ENCODE results near the gene CAPN13. TPM values are rescaled to one million over a fixed set of nuclear protein-coding genes. Genes with fewer than 3 reads are reported as not detected.

Gene CAPN13
- total RNA-seq, 1 donor from 2014 or later: not detected

- Mint-ChIP-seq H3K27ac (ENCODE audit: unreplicated experiment) (no peak overlapping the region), H3K4me3 (ENCODE audit: unreplicated experiment) (no peak overlapping the region), H3K36me3 (ENCODE audit: low read depth, unreplicated experiment) (no peaks in the 10 kb centered on the region), H3K9me3 (ENCODE audit: unreplicated experiment) (no peaks in the 10 kb centered on the region), H3K4me1 (ENCODE audit: low read depth, unreplicated experiment) (no peaks in the 10 kb centered on the region), H3K27me3 (ENCODE audit: low read depth, unreplicated experiment) (peaks cover 31% of the 10 kb centered on the region)
- H2AFZ ChIP-seq (ENCODE audit: low read depth, low read length): no peak overlapping the region
- no peak for FAIRE-seq
- no peak overlapping the region for H3K4me3 ChIP-seq (ENCODE audit: insufficient read depth, low read depth, low read length)
- H3K27me3 ChIP-seq (ENCODE audit: insufficient read depth, low read length): no peaks in the 10 kb centered on the region
- H3K9ac ChIP-seq (ENCODE audit: low read length): no peak overlapping the region
- no peaks in the 10 kb centered on the region for H3K79me2 ChIP-seq (ENCODE audit: insufficient read depth, low read length)
- DNase-seq (ENCODE audit: low read depth): no peak
- peaks cover 5% of the 10 kb centered on the region for H3K4me1 ChIP-seq (ENCODE audit: insufficient read depth, low read length)
- no peak overlapping the region for H3K27ac ChIP-seq (ENCODE audit: low read depth, low read length)
- H3K9me3 ChIP-seq (ENCODE audit: insufficient read depth, low read depth, low read length): no peaks in the 10 kb centered on the region
- TF ChIP-seq EZH2 (IDR thresholded peaks at IDR 0.05; ENCODE audit: insufficient read depth, low read length) (no peak), CTCF (IDR thresholded peaks at IDR 0.05; ENCODE audit: insufficient read depth, low read depth, low read length) (no peak)
- no peak overlapping the region for H3K4me2 ChIP-seq (ENCODE audit: low read length)
- H3K36me3 ChIP-seq (ENCODE audit: insufficient read depth, low read length): no peaks in the 10 kb centered on the region
- no peaks in the 10 kb centered on the region for H4K20me1 ChIP-seq (ENCODE audit: insufficient read depth, low read length)
Observed at GRCh38 chr2:30691948-30692828, 115.1 kb downstream of the CAPN13 start.

GRCh38 chr2:30691091-30691947 is 115.9 kb downstream of the CAPN13 start:
- no peak for FAIRE-seq
- peaks cover 5% of the 10 kb centered on the region for H3K4me1 ChIP-seq (ENCODE audit: insufficient read depth, low read length)

More at GRCh38 chr2:30691091-30691947, 115.9 kb downstream of the CAPN13 start:
- Histone ChIP-seq H3K4me3 (ENCODE audit: insufficient read depth, low read depth, low read length) (no peak overlapping the region), H3K27me3 (ENCODE audit: insufficient read depth, low read length) (no peaks in the 10 kb centered on the region), H3K36me3 (ENCODE audit: insufficient read depth, low read length) (no peaks in the 10 kb centered on the region), H2AFZ (ENCODE audit: low read depth, low read length) (no peak overlapping the region), H3K9ac (ENCODE audit: low read length) (no peak overlapping the region), H3K4me2 (ENCODE audit: low read length) (no peak overlapping the region), H4K20me1 (ENCODE audit: insufficient read depth, low read length) (no peaks in the 10 kb centered on the region), H3K79me2 (ENCODE audit: insufficient read depth, low read length) (no peaks in the 10 kb centered on the region), H3K27ac (ENCODE audit: low read depth, low read length) (no peak overlapping the region), H3K9me3 (ENCODE audit: insufficient read depth, low read depth, low read length) (no peaks in the 10 kb centered on the region)
- Mint-ChIP-seq H3K9me3 (ENCODE audit: unreplicated experiment) (no peaks in the 10 kb centered on the region), H3K4me1 (ENCODE audit: low read depth, unreplicated experiment) (no peaks in the 10 kb centered on the region), H3K27ac (ENCODE audit: unreplicated experiment) (no peak overlapping the region), H3K36me3 (ENCODE audit: low read depth, unreplicated experiment) (no peaks in the 10 kb centered on the region), H3K27me3 (ENCODE audit: low read depth, unreplicated experiment) (peaks cover 35% of the 10 kb centered on the region), H3K4me3 (ENCODE audit: unreplicated experiment) (no peak overlapping the region)
- DNase-seq (ENCODE audit: low read depth): no peak
- TF ChIP-seq EZH2 (IDR thresholded peaks at IDR 0.05; ENCODE audit: insufficient read depth, low read length) (no peak), CTCF (IDR thresholded peaks at IDR 0.05; ENCODE audit: insufficient read depth, low read depth, low read length) (no peak)
